CD8-positive, alpha-beta memory T cell (primary cell): ENCODE results near the gene AXIN1. TPM values are rescaled to one million over a fixed set of nuclear protein-coding genes. Genes with fewer than 3 reads are reported as not detected.

ENCODE experiments used
- CTCF ChIA-PET: fragments of 350-600 bp; sonication (Branson Sonifier 250); formaldehyde crosslinking; loops from one replicate; lab custom pipeline; 2021; ENCODE audit warnings: antibody characterized with exemption; lab: Charles Lee
- POLR2A ChIA-PET: fragments of 350-600 bp; sonication (Branson Sonifier 250); formaldehyde crosslinking; loops from one replicate; lab custom pipeline; 2021; ENCODE audit warnings: antibody characterized with exemption; lab: Charles Lee
- DNase-seq, 5 donors: peaks; one replicate each; pipeline versions ENCODE4 v3.0.0 to v3.0.0-alpha.2; 2020 to 2022; ENCODE audit warnings: mixed read lengths in 1 of 5
- H3K27ac ChIP-seq: one replicate; pipeline ENCODE4 v1.7.0; 2013; ENCODE audit warnings: low read depth, mild to moderate bottlenecking, low read length, moderate library complexity
- H3K27me3 ChIP-seq: 2 replicates; pipeline ENCODE4 v1.7.0; 2013; ENCODE audit warnings: low read length, mild to moderate bottlenecking; ENCODE audit not compliant: insufficient read depth, poor library complexity, severe bottlenecking
- H3K36me3 ChIP-seq: 2 replicates; pipeline ENCODE4 v1.7.0; 2013; ENCODE audit warnings: mild to moderate bottlenecking, low read length, moderate library complexity; ENCODE audit not compliant: insufficient read depth
- H3K4me1 ChIP-seq: 2 replicates; pipeline ENCODE4 v1.7.0; 2013; ENCODE audit warnings: mild to moderate bottlenecking, low read length, moderate library complexity; ENCODE audit not compliant: insufficient read depth
- H3K4me3 ChIP-seq: 2 replicates; pipeline ENCODE4 v1.7.0; 2013; ENCODE audit warnings: mild to moderate bottlenecking, low read length
- H3K9me3 ChIP-seq: 2 replicates; pipeline ENCODE4 v1.7.0; 2013; ENCODE audit warnings: mild to moderate bottlenecking, low read length
- H3K27ac Mint-ChIP-seq, 8 donors: one replicate each; pipeline ENCODE4 v1.8.0; 2020 to 2021; ENCODE audit warnings: mixed read lengths in 8 of 8, mild to moderate bottlenecking in 6 of 8, inconsistent platforms in 3 of 8, moderate library complexity in 3 of 8
- H3K27me3 Mint-ChIP-seq, 2 donors: one replicate each; pipeline ENCODE4 v1.8.0; 2020 to 2021; ENCODE audit warnings: mixed read lengths in 2 of 2, mild to moderate bottlenecking in 1 of 2, moderate library complexity in 1 of 2
- H3K36me3 Mint-ChIP-seq, 3 donors: one replicate each; pipeline ENCODE4 v1.8.0; 2020 to 2021; ENCODE audit warnings: mixed read lengths in 3 of 3, inconsistent platforms in 1 of 3, mild to moderate bottlenecking in 1 of 3
- H3K4me1 Mint-ChIP-seq, 3 donors: one replicate each; pipeline ENCODE4 v1.8.0; 2020 to 2021; ENCODE audit warnings: mixed read lengths in 3 of 3, inconsistent platforms in 1 of 3, mild to moderate bottlenecking in 1 of 3
- H3K4me3 Mint-ChIP-seq, 7 donors: one replicate each; pipeline ENCODE4 v1.8.0; 2020 to 2021; ENCODE audit warnings: mixed read lengths in 7 of 7, mild to moderate bottlenecking in 6 of 7, moderate library complexity in 4 of 7, inconsistent platforms in 2 of 7
- H3K9me3 Mint-ChIP-seq, 5 donors: one replicate each; pipeline ENCODE4 v1.8.0; 2020 to 2022; ENCODE audit warnings: mixed read lengths in 5 of 5, mild to moderate bottlenecking in 3 of 5, moderate library complexity in 2 of 5, inconsistent platforms in 1 of 5
- polyA plus RNA-seq: library from polyadenylated mRNA; unstranded; fragments of 300-500 nt; fragmentation: Illumina TruSeq; gene quantifications from one replicate; pipeline ENCODE4 v1.2.3, GENCODE V29; 2021
- total RNA-seq, 2 experiments: library from RNA; stranded (reverse); gene quantifications; one replicate each; pipeline ENCODE4 v1.2.3, GENCODE V29; 2021

Gene AXIN1
- total and polyA plus RNA-seq, 3 experiments from 2014 or later: 6.9 to 26.3 (median 24.7) TPM

- ChIA-PET CTCF (no interaction called here), POLR2A (no interaction called here)
- no peak for DNase-seq
- peaks cover 0 to 3% (median 1%) of the 10 kb centered on the region in 3 donors for H3K36me3 Mint-ChIP-seq
- H3K36me3 ChIP-seq: no peaks in the 10 kb centered on the region
- H3K27me3 Mint-ChIP-seq: no peaks in the 10 kb centered on the region
- H3K4me3 Mint-ChIP-seq: peak overlapping the region in 1 of 7 donors; percentile 61
- no peak overlapping the region for H3K4me3 ChIP-seq
- H3K27me3 ChIP-seq: no peaks in the 10 kb centered on the region
- H3K27ac ChIP-seq: no peak overlapping the region
- no peak overlapping the region for H3K27ac Mint-ChIP-seq
- peaks cover 16 to 22% (median 16%) of the 10 kb centered on the region in 3 donors for H3K4me1 Mint-ChIP-seq
- H3K9me3 Mint-ChIP-seq: peaks cover 0 to 4% (median under 1%) of the 10 kb centered on the region in 5 donors
- peaks cover 13% of the 10 kb centered on the region for H3K4me1 ChIP-seq
- H3K9me3 ChIP-seq: no peaks in the 10 kb centered on the region
Observed at GRCh38 chr16:386641-387156, 34.2 kb upstream of the AXIN1 start.

- H3K4me1 ChIP-seq: peaks cover 19% of the 10 kb centered on the region
- no peaks in the 10 kb centered on the region for H3K9me3 ChIP-seq
- POLR2A ChIA-PET: interaction anchor here (1.2 kb wide), 1 partner anchor 14 kb away, joined by 4 read pairs; no protein-coding TSS in a partner anchor
- CTCF ChIA-PET: interaction anchor here (0.9 to 2.2 kb wide), 5 partner anchors 9 to 276 kb away, joined by 3 to 8 read pairs (median 3); partner anchors contain the start of gene DECR2
- H3K36me3 Mint-ChIP-seq: peaks cover 0 to 1% (median 0%) of the 10 kb centered on the region in 3 donors
- H3K4me3 Mint-ChIP-seq: peak overlapping the region; percentile 87 to 94 (median 91)
- H3K4me3 ChIP-seq: peak overlapping the region; percentile 69
- H3K27me3 ChIP-seq: no peaks in the 10 kb centered on the region
- no peaks in the 10 kb centered on the region for H3K9me3 Mint-ChIP-seq
- no peak overlapping the region for H3K27ac ChIP-seq
- H3K27ac Mint-ChIP-seq: peak overlapping the region; percentile 3 to 95 (median 65)
- H3K27me3 Mint-ChIP-seq: no peaks in the 10 kb centered on the region
- peak; percentile 29 to 72 (median 38) for DNase-seq
- no peaks in the 10 kb centered on the region for H3K36me3 ChIP-seq
- peaks cover 20 to 33% (median 21%) of the 10 kb centered on the region in 3 donors for H3K4me1 Mint-ChIP-seq
Observed at GRCh38 chr16:383326-384051, 31.0 kb upstream of the AXIN1 start.

- CTCF ChIA-PET: interaction anchor here (0.9 to 2.2 kb wide), 6 partner anchors 10 to 275 kb away, joined by 3 to 8 read pairs (median 3); partner anchors contain the start of gene DECR2
- no peaks in the 10 kb centered on the region for H3K9me3 Mint-ChIP-seq
Observed at GRCh38 chr16:381789-382717, 29.5 kb upstream of the AXIN1 start, which contains the start of gene PGAP6. Gene PGAP6 (minus strand): TSS chr16:381978. CDS start chr16:381821, 157 bp downstream.

GRCh38 chr16:381012-381788 is 28.7 kb upstream of the AXIN1 start:
- H3K4me1 Mint-ChIP-seq: peaks cover 20 to 33% (median 21%) of the 10 kb centered on the region in 3 donors
- Histone ChIP-seq H3K36me3 (no peaks in the 10 kb centered on the region), H3K4me3 (peak overlapping the region; percentile 49), H3K4me1 (peaks cover 19% of the 10 kb centered on the region), H3K27ac (peak overlapping the region; percentile 24), H3K9me3 (no peaks in the 10 kb centered on the region), H3K27me3 (no peaks in the 10 kb centered on the region)
- no peak for DNase-seq
- H3K27ac Mint-ChIP-seq: peak overlapping the region in 3 of 8 donors; percentile 19 to 58 (median 23)
- H3K9me3 Mint-ChIP-seq: no peaks in the 10 kb centered on the region
- H3K27me3 Mint-ChIP-seq: no peaks in the 10 kb centered on the region
- peaks cover 0 to 8% (median 0%) of the 10 kb centered on the region in 3 donors for H3K36me3 Mint-ChIP-seq
- ChIA-PET CTCF (interaction anchor here (0.7 to 1.3 kb wide), 3 partner anchors 20 to 146 kb away, joined by 3 read pairs; partner anchors contain the start of gene DECR2), POLR2A (interaction anchor here (1.0 to 2.0 kb wide), 2 partner anchors 11 to 26 kb away, joined by 3 to 9 read pairs; partner anchors contain the start of gene MRPL28)
- peak overlapping the region in 6 of 7 donors; percentile 53 to 80 (median 68) for H3K4me3 Mint-ChIP-seq

More at GRCh38 chr16:381789-382717, 29.5 kb upstream of the AXIN1 start, which contains the start of gene PGAP6:
- Mint-ChIP-seq H3K4me3 (peak within 1 kb of the TSS; percentile 87 to 94 (median 91)), H3K4me1 (peaks cover 20 to 33% (median 21%) of the 10 kb centered on the region in 3 donors), H3K27ac (peak within 1 kb of the TSS; percentile 27 to 91 (median 83)), H3K27me3 (no peaks in the 10 kb centered on the region), H3K36me3 (peaks cover 0 to 4% (median 0%) of the 10 kb centered on the region in 3 donors)
- no peaks in the 10 kb centered on the region for H3K36me3 ChIP-seq
- H3K27me3 ChIP-seq: no peaks in the 10 kb centered on the region
- no peaks in the 10 kb centered on the region for H3K9me3 ChIP-seq
- peak; percentile 55 to 75 (median 65) for DNase-seq
- peaks cover 19% of the 10 kb centered on the region for H3K4me1 ChIP-seq
- peak within 1 kb of the TSS; percentile 53 for H3K27ac ChIP-seq
- peak within 1 kb of the TSS; percentile 69 for H3K4me3 ChIP-seq
- POLR2A ChIA-PET: interaction anchor here (0.5 to 1.2 kb wide), 6 partner anchors 16 to 207 kb away, joined by 3 to 5 read pairs (median 4); partner anchors contain the start of gene DECR2

GRCh38 chr16:380762-381011 is 28.2 kb upstream of the AXIN1 start:
- ChIA-PET POLR2A (interaction anchor here (1.0 to 2.0 kb wide), 2 partner anchors 10 to 26 kb away, joined by 3 to 9 read pairs; partner anchors contain the start of gene MRPL28), CTCF (interaction anchor here (0.7 to 1.3 kb wide), 2 partner anchors 20 to 145 kb away, joined by 3 read pairs; partner anchors contain the start of gene DECR2)
- peak overlapping the region; percentile 55 for H3K4me3 ChIP-seq
- H3K27ac ChIP-seq: peak overlapping the region; percentile 24
- Mint-ChIP-seq H3K9me3 (no peaks in the 10 kb centered on the region), H3K4me3 (peak overlapping the region; percentile 70 to 91 (median 84)), H3K27me3 (no peaks in the 10 kb centered on the region), H3K36me3 (peaks cover 0 to 13% (median 0%) of the 10 kb centered on the region in 3 donors), H3K4me1 (peaks cover 20 to 33% (median 21%) of the 10 kb centered on the region in 3 donors), H3K27ac (peak overlapping the region in 4 of 8 donors; percentile 19 to 96 (median 75))
- H3K27me3 ChIP-seq: no peaks in the 10 kb centered on the region
- peaks cover 19% of the 10 kb centered on the region for H3K4me1 ChIP-seq
- H3K36me3 ChIP-seq: no peaks in the 10 kb centered on the region
- no peak for DNase-seq
- H3K9me3 ChIP-seq: no peaks in the 10 kb centered on the region

- no peaks in the 10 kb centered on the region for H3K27me3 ChIP-seq
- H3K36me3 ChIP-seq: no peaks in the 10 kb centered on the region
- Mint-ChIP-seq H3K4me3 (peak overlapping the region; percentile 70 to 91 (median 84)), H3K9me3 (no peaks in the 10 kb centered on the region), H3K36me3 (peaks cover 0 to 13% (median 0%) of the 10 kb centered on the region in 3 donors), H3K4me1 (peaks cover 20 to 33% (median 21%) of the 10 kb centered on the region in 3 donors), H3K27ac (peak overlapping the region; percentile 43 to 96 (median 78)), H3K27me3 (no peaks in the 10 kb centered on the region)
- H3K27ac ChIP-seq: no peak overlapping the region
- H3K4me1 ChIP-seq: peaks cover 19% of the 10 kb centered on the region
- ChIA-PET CTCF (interaction anchor here (0.7 to 1.3 kb wide), 2 partner anchors 21 to 145 kb away, joined by 3 read pairs; partner anchors contain the start of gene DECR2), POLR2A (interaction anchor here (1.0 to 2.0 kb wide), 2 partner anchors 10 to 25 kb away, joined by 3 to 9 read pairs; partner anchors contain the start of gene MRPL28)
- H3K9me3 ChIP-seq: no peaks in the 10 kb centered on the region
- DNase-seq: peak in 1 of 5 donors; percentile 44
- peak overlapping the region; percentile 55 for H3K4me3 ChIP-seq
Observed at GRCh38 chr16:379961-380761, 27.6 kb upstream of the AXIN1 start.
